Colonic mucosa (tissue), 4 donors: Measurements from ENCODE around the gene LRMDA. TPM values are rescaled to one million over a fixed set of nuclear protein-coding genes. Genes with fewer than 3 reads are reported as not detected.

Experiments
- DNase-seq: peaks from one replicate; pipeline ENCODE4 v3.0.0-alpha.2; 2020
- H3K27ac ChIP-seq: fragments of 200-600 bp; one replicate; pipeline ENCODE4 v1.8.0; 2021
- H3K27me3 ChIP-seq: fragments of 200-600 bp; one replicate; pipeline ENCODE4 v1.8.0; 2021
- H3K36me3 ChIP-seq: fragments of 200-600 bp; one replicate; pipeline ENCODE4 v1.8.0; 2021
- H3K4me1 ChIP-seq: fragments of 200-600 bp; one replicate; pipeline ENCODE4 v1.8.0; 2021; ENCODE audit warnings: mild to moderate bottlenecking
- H3K4me3 ChIP-seq: fragments of 200-600 bp; one replicate; pipeline ENCODE4 v1.8.0; 2021
- H3K9ac ChIP-seq, 2 donors: one replicate each; pipeline ENCODE4 v1.7.0; 2013; ENCODE audit warnings: control low read depth in 2 of 2, low read depth in 2 of 2, low read length in 2 of 2
- H3K9me3 ChIP-seq: fragments of 200-600 bp; one replicate; pipeline ENCODE4 v1.8.0; 2021
- intact Hi-C: fragments of 100-400 bp; cut with DNase I; formaldehyde crosslinking; loops from one replicate; pipeline ENCODE4 v1.14.1; 2022
- total RNA-seq, 2 donors: library from RNA; stranded (reverse); fragmentation: NEBNext Ultra II Directional in 1 of 2; extraction: Animal tissue kit (Norgen Biotek cat#: 25700) in 1 of 2; gene quantifications; one replicate each; pipeline ENCODE4 v1.2.1, GENCODE V29; 2021
- TF ChIP-seq, protein P1 (sequence below): fragments of 200-600 bp; IDR thresholded peaks from one replicate; pipeline ENCODE4 v1.8.0; 2022; ENCODE audit warnings: antibody characterized with exemption, mild to moderate bottlenecking
- donor health status: healthy.
- donor health status: DM: no; HTN: no; CAD: no.
- donor health status: DM: no; HTN: no; CAD: no.

Gene LRMDA
- total RNA-seq, 2 donors from 2014 or later = 2.5 to 5.2 TPM

GRCh38 chr10:75951627-75952026, 520.2 kb downstream of the LRMDA start:
- intact Hi-C loops = no loop called here
- Histone ChIP-seq H3K9ac (no peak overlapping the region), H3K9me3 (no peaks in the 10 kb centered on the region), H3K36me3 (no peaks in the 10 kb centered on the region), H3K27me3 (no peaks in the 10 kb centered on the region), H3K4me3 (no peak overlapping the region), H3K4me1 (no peaks in the 10 kb centered on the region), H3K27ac (no peak overlapping the region)
- TF ChIP-seq, protein P1, sequence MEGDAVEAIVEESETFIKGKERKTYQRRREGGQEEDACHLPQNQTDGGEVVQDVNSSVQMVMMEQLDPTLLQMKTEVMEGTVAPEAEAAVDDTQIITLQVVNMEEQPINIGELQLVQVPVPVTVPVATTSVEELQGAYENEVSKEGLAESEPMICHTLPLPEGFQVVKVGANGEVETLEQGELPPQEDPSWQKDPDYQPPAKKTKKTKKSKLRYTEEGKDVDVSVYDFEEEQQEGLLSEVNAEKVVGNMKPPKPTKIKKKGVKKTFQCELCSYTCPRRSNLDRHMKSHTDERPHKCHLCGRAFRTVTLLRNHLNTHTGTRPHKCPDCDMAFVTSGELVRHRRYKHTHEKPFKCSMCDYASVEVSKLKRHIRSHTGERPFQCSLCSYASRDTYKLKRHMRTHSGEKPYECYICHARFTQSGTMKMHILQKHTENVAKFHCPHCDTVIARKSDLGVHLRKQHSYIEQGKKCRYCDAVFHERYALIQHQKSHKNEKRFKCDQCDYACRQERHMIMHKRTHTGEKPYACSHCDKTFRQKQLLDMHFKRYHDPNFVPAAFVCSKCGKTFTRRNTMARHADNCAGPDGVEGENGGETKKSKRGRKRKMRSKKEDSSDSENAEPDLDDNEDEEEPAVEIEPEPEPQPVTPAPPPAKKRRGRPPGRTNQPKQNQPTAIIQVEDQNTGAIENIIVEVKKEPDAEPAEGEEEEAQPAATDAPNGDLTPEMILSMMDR = no peak
- DNase-seq = no peak

DNA sequence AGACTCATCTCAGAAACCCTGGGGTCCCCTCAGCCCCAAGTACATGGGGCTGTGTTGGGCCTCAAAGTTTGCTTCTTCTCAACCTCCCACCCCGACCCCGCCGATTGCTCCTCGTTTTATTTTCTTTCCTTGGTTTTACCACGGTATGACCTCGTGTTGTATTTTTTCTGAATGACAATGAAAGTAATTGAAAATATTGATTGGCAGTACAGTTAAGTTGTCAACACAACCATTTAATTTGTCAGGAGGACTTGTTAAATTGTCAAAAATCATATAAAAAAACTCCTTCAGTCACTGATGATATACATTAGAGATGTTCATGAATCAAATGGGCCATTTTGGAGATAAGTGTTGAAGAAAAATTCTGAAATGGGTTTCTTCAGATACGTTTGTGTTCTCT, 520.7 kb downstream of the LRMDA start:
- intact Hi-C loops = no loop called here
- Histone ChIP-seq H3K36me3 (no peaks in the 10 kb centered on the region), H3K4me3 (no peak overlapping the region), H3K4me1 (no peaks in the 10 kb centered on the region), H3K9me3 (no peaks in the 10 kb centered on the region), H3K27me3 (no peaks in the 10 kb centered on the region), H3K9ac (no peak overlapping the region), H3K27ac (no peak overlapping the region)
- DNase-seq = no peak
- TF ChIP-seq, protein P1 = no peak

- DNase-seq = no peak
- no peaks in the 10 kb centered on the region for H3K36me3 ChIP-seq
- H3K4me1 ChIP-seq = no peaks in the 10 kb centered on the region
- H3K9ac ChIP-seq = no peak overlapping the region
- no peak overlapping the region for H3K27ac ChIP-seq
- no peak overlapping the region for H3K4me3 ChIP-seq
- intact Hi-C loops = no loop called here
- TF ChIP-seq, protein P1 = no peak
- no peaks in the 10 kb centered on the region for H3K27me3 ChIP-seq
- no peaks in the 10 kb centered on the region for H3K9me3 ChIP-seq
Measured at GRCh38 chr10:75954486-75954885, 523.1 kb downstream of the LRMDA start.

DNA sequence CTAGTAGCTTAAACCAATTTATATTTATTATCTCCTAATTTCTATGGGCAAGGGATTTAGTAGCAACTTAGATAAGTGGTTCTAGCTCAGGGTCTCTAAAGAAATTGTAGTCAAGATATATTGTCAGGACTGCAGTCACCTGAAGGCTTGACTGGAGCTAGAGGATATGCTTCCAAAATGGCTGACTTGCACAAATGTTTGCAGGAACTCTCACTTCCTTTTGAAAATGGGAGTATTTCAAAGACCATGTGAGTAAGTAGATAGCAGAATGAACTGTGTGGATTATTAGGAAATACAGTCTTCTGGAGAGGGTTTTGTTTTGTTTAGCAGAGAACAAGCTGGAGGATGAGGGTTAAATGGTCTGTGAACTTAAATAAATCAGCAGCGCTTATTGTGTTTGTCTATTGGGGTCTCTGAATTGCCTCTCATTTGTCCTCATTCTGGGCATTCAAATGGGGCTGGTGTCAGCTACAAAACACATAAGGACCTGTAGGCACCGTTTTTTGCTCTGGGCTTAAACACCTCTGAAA, 524.6 kb downstream of the LRMDA start:
- Histone ChIP-seq H3K36me3 (no peaks in the 10 kb centered on the region), H3K9me3 (no peaks in the 10 kb centered on the region), H3K4me1 (no peaks in the 10 kb centered on the region), H3K27ac (no peak overlapping the region), H3K9ac (no peak overlapping the region), H3K27me3 (no peaks in the 10 kb centered on the region), H3K4me3 (no peak overlapping the region)
- intact Hi-C loops = no loop called here
- DNase-seq = no peak
- TF ChIP-seq, protein P1 = no peak

GRCh38 chr10:75956624-75957023, 525.2 kb downstream of the LRMDA start:
- intact Hi-C loops = no loop called here
- Histone ChIP-seq H3K4me3 (no peak overlapping the region), H3K27me3 (no peaks in the 10 kb centered on the region), H3K9me3 (no peaks in the 10 kb centered on the region), H3K4me1 (no peaks in the 10 kb centered on the region), H3K27ac (no peak overlapping the region), H3K9ac (no peak overlapping the region), H3K36me3 (no peaks in the 10 kb centered on the region)
- DNase-seq = no peak
- TF ChIP-seq, protein P1 = no peak
